HG02943 (cell line): Measurements from ENCODE around the gene POMT1.

Experiments used
- ATAC-seq: cut with Tn5 transposase; IDR thresholded peaks from one replicate; pipeline ENCODE4 v1.9.1; 2021; ENCODE audit warnings: mild to moderate bottlenecking, low read depth, moderate library complexity; ENCODE audit not compliant: unreplicated experiment

Gene POMT1

DNA sequence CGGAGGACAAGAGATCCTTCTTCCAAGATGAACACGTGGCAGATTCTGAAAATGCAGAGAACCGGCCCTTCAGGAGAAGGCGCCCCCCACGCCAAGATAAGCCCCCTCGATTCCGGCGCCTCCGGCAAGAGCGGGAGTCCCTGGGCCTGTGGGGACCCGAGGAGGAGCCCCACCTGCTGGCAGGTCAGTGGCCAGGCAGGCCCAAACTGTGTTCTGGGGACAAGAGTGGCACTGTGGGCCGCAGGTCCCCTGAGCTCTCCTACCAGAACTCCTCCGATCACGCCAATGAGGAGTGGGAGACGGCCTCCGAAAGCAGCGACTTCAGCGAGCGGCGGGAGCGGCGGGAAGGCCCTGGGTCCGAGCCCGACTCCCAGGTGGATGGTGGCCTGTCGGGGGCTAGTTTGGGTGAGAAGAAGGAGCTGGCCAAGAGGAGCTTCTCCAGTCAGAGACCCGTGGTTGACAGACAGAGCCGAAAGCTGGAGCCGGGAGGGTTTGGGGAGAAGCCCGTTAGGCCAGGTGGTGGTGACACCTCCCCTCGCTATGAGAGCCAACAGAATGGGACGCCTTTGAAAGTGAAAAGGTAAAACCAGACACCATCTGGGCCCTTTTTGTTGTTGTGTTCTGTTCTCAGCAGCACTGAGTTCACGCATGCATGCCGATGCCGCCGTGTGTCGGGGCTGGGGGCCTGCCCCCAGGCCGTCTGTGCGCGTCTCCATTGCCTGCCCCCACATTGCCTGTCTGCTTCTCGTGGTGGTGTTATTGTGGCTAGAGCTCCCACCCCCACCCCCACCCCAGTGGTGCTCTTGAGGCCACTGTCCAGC, 26.6 kb upstream of the POMT1 start:
- no peak for ATAC-seq

- no peak for ATAC-seq
Observed at GRCh38 chr9:131476777-131477345, 25.9 kb upstream of the POMT1 start.

DNA sequence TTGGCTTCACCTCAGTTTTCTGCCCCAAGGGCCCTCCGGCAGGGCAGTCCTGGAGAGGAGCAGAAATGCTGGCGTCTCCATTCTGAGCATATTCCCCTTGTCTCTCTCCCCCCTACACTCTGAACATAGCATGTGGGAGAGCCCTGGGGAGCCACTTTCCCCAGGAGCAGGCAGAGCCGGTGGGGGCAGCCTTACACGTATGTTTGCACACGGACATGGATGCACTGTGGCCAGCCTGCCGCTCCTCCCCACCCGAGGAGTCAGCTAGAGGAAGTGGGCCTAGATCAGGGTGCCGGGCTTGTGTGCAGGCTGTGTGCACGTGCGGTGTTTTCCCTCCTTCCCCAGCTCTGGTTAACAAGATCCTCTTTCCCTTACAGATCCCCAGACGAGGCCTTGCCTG, 25.4 kb upstream of the POMT1 start:
- ATAC-seq: no peak

GRCh38 chr9:131477816-131478419, 24.8 kb upstream of the POMT1 start:
- ATAC-seq: no peak

DNA sequence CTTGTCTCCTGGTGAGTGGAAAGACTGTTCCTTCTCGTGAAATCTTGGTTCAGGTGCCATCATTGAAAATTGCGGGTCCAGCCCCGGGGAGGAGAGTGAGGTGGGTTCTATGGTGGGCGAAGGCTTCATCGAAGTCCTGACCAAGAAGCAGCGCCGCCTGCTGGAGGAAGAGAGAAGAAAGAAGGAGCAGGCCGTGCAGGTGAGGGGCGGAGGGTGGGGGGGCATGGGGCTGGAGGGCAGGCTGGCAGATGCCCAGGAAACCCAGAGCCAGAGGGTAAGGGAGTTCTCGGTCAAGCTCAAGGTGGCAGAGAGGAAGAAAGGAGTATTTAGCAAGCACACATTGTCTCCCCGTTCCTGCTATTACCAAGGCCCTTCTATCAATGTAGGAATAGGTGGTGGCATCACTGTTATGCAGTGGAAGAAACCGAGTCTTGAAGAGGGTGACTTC, 24.3 kb upstream of the POMT1 start:
- no peak for ATAC-seq

DNA sequence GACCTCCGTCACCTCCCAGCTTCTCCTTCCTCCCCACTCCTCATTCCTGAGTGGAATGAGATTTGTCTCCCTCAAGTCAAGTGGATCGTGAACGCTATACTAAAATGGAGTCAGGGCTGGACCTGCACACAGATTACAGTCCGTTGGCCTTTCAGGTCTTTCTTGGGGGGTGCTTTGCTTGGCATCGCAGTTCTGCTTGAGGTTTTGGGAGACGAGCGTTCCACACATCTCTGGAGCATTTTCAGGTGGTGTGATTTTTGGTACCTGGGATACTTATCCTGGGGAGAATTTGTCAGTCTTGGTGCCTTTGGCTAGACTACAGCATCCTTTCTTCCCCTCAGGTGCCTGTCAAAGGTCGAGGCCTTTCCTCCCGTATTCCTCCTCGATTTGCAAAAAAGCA, 23.8 kb upstream of the POMT1 start:
- no peak for ATAC-seq

GRCh38 chr9:131480258-131480657, 22.5 kb upstream of the POMT1 start:
- ATAC-seq: no peak

DNA sequence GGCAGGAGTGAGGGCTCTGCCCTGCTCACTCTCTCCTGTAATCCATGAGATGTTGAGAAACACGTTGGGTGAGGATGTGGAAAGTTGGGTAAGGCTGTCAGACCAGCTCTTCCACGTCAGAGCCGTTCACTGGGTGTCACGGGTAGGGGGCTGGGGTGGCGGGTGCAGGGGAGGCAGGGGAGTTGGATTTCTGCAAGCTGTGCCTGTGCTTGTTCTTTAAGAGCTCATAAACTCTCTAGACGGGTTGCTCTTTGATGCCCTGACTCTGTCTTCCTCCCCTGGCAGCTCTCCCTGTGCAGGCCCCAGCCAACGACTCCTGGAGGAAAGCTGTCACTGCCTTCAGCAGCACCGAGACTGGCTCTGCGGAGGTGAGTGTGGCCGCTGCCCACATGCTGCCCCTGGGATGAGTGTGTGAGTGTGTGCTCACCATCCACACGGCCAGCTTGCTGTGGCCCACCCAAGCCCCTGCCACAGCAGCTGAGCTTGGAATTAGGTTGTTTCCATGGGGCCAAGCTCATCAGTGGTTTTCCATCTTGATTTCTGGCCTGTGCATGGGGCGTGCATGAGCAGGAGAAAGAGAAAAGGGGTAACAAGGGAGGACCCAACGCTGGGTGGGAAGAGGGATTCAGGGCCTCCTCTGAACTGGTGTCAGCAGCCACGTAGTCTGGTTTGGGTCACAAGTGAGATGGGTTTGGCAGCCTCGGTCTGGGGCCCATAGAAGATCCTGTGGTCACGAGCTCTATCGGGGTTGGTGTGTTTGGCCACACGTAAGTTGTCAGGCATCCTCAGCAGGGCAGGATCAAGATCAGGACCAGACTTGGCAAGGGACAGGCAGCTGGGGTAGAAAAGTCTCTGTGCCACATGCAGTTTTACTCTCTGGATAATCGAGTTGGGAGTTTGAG, 21.0 kb upstream of the POMT1 start:
- ATAC-seq: no peak

DNA sequence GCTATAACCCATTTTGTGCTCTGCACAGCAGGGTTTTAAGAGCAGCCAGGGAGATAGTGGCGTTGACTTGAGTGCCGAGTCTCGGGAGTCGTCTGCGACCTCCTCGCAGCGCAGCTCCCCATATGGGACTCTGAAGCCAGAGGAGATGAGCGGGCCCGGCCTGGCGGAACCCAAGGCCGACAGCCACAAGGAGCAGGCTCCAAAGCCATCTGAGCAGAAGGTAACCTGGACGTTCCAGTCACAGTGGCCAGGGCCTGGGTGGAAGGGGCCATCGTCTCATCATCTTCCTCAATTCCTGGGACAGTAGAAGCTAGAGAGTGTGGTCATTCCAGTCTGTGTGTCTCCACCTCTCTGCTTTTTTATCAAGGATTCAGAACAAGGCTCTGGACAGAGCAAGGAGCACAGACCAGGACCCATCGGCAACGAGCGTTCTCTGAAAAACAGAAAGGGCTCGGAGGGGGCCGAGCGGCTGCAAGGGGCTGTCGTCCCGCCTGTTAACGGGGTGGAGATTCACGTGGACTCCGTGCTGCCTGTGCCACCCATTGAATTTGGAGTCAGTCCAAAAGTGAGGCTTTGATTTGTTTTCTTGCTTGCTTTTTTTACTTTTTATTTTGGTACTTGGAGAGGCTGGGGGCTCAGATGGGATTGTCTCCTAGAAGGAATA, 20.2 kb upstream of the POMT1 start:
- ATAC-seq: no peak

GRCh38 chr9:131483319-131484050, 19.2 kb upstream of the POMT1 start:
- no peak for ATAC-seq

DNA sequence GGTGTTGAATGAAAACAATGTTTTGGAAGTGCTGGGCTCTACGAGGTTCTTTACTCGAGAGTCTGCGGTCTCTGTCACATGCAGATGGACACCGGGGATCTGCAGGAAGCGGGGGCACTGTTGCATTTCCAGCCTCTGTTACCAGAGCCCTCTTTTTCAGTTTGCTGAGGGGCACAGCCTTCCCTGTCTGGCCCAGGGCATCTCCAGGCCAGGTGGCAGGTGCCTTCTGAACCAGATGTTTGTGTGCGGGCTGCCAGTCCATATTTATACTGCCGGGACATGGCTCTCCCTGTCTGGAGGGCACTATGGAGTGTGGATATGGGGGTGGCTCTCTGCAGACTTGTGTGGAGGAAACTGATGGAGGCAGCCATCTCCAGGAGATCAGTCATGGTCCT, 18.7 kb upstream of the POMT1 start:
- no peak for ATAC-seq

- no peak for ATAC-seq
Observed at GRCh38 chr9:131484560-131485185, 18.0 kb upstream of the POMT1 start.

GRCh38 chr9:131485206-131485605, 17.5 kb upstream of the POMT1 start:
- no peak for ATAC-seq

DNA sequence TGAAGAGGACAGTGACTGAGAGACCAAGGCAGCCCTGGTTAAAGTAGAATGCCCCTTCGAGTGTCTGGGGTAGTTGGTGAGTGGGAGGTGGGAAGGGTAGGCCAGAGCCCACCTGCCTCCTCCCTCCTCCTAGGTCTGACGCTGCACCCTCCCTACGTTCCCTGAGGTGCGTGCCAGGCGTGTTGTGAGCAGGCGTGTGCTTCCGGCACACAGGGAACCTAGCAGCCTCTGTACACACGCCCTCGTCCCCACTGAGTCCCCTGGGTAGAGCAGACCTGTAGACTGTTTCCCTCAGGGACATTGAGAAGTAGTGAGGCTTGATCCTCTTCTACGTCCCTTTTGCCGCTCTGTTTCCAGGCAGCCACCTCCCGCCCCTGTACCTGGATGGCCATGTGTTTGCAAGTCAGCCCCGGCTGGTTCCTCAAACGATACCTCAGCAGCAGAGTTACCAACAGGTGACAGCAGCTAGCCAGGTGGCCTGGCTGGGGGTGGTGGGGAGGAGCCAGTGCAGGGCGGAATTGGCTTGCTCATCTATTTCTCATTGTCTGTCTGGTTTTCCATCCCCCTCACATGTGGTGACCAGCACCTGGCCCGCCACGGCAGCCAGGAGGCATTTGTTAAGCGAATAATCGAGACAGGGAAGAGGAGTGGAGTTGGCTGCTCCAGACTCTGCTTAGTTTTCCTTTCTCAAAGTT, 16.8 kb upstream of the POMT1 start:
- no peak for ATAC-seq

DNA sequence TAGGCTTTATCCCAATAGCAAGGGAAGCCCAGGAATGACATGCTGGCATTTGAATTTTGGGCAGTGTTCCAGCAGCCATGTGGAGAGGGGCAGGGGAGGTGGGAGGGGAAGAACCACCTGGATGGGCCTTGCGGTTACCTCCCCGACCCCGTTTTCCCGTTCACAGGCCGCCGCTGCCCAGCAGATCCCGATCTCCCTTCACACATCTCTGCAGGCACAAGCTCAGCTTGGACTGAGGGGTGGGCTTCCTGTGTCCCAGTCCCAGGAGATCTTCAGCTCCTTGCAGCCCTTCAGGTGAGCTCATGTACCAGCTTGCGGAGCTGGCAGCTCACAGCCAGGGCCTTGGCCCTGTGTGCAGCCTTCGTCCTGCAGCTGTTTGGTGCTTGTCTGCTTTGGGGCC, 15.7 kb upstream of the POMT1 start:
- ATAC-seq: no peak

- no peak for ATAC-seq
Observed at GRCh38 chr9:131487621-131488031, 15.1 kb upstream of the POMT1 start.

GRCh38 chr9:131490514-131490913, 12.2 kb upstream of the POMT1 start:
- ATAC-seq: no peak

DNA sequence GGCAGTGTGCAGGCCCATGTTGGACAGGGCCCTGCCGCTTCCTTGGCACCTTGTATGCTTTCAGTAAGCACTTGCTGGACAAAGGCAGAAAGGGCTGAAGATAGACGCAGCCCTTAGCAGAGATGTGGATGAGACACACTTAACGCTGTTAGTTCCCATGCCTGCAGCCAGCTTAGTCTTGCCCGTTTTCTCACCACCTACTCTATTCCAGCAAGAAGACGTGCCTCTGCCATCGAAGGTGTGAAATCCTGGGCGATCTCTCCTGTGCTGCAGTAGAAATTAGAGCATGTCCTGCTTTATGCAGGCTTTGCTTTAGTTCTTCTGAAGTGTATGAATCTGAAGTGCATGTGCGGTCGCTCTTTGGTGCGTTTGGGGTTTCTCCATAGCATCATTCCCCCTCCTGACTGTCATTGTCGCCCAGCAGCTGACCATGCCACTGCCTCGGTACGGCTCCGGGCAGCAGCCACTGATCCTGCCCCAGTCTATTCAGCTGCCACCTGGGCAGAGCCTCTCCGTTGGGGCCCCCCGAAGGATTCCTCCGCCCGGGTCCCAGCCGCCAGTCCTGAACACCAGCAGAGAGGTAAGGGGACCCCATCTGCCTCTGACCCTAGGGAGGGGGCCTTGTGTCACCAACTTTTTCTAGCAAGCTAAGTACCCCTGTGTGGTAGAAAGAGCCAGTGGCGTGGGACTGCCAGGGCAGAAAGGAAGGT, 11.6 kb upstream of the POMT1 start:
- ATAC-seq: no peak
